ENCODE measurements around the gene CENPU. TPM values are rescaled to one million over a fixed set of nuclear protein-coding genes. Genes with fewer than 3 reads are reported as not detected.

Gene CENPU
- total and polyA plus RNA-seq, 10 of the 15 experiments (the other 5 are each of a cell fraction or from before 2014, with no cell fraction given): 26.6 to 90.8 (median 53.8) TPM

DNA sequence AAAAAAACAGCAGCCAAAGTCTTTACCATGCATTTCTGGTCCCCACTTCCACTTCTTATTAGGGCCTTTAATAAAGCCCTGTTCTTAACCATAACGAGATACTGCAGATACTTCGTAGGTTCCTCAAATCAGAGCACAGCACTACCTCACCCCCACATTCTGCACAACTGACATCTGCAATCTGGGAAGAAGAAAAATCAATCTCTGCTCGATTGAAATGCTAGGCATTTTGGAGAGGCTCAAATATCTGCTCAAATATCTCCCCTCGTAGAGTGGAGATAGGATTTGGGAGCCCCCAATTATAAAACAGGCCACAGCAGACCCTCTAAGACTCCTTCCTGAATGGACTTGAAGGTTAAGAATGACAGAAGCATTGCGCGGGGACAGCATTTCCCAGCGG is 40.3 kb upstream of the CENPU start (continued):
- TF ChIP-seq, protein P1, sequence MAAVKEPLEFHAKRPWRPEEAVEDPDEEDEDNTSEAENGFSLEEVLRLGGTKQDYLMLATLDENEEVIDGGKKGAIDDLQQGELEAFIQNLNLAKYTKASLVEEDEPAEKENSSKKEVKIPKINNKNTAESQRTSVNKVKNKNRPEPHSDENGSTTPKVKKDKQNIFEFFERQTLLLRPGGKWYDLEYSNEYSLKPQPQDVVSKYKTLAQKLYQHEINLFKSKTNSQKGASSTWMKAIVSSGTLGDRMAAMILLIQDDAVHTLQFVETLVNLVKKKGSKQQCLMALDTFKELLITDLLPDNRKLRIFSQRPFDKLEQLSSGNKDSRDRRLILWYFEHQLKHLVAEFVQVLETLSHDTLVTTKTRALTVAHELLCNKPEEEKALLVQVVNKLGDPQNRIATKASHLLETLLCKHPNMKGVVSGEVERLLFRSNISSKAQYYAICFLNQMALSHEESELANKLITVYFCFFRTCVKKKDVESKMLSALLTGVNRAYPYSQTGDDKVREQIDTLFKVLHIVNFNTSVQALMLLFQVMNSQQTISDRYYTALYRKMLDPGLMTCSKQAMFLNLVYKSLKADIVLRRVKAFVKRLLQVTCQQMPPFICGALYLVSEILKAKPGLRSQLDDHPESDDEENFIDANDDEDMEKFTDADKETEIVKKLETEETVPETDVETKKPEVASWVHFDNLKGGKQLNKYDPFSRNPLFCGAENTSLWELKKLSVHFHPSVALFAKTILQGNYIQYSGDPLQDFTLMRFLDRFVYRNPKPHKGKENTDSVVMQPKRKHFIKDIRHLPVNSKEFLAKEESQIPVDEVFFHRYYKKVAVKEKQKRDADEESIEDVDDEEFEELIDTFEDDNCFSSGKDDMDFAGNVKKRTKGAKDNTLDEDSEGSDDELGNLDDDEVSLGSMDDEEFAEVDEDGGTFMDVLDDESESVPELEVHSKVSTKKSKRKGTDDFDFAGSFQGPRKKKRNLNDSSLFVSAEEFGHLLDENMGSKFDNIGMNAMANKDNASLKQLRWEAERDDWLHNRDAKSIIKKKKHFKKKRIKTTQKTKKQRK (IDR thresholded peaks at IDR 0.05; ENCODE audit: low read depth, low read length): no peak
- TF ChIP-seq IRF4 (IDR thresholded peaks at IDR 0.05; ENCODE audit: low read depth, low read length) (no peak), NBN (IDR thresholded peaks at IDR 0.05) (no peak), RBBP5 (conservative IDR thresholded peaks at IDR 0.05) (no peak)

GRCh38 chr4:184771416-184771815 is 37.5 kb upstream of the CENPU start:
- DNase-seq (ENCODE audit: low read depth, low spot score) (no peak), ATAC-seq (no peak), FAIRE-seq (no peak)
- no peaks in the 10 kb centered on the region for H3K9me3 ChIP-seq (replicated peaks; ENCODE audit: control insufficient read depth, insufficient read depth, low read length)
- intact Hi-C loops (cut with micrococcal nuclease; ENCODE audit: unreplicated experiment) (no loop called here), in situ Hi-C loops (cut with MboI) (no loop called here)
- RAD21 ChIA-PET (ENCODE audit: unreplicated experiment): interaction anchor here (1.0 kb wide), 1 partner anchor 26 kb away, joined by 3 read pairs; no protein-coding TSS in a partner anchor
- no peak overlapping the region for H3K9ac ChIP-seq (ENCODE audit: control insufficient read depth, insufficient read depth, low read length)
- no peak overlapping the region for H3K4me3 ChIP-seq
- no peaks in the 10 kb centered on the region for H3K4me1 ChIP-seq (ENCODE audit: control insufficient read depth, insufficient read depth, low read length)
- no peaks in the 10 kb centered on the region for H3K79me2 ChIP-seq (ENCODE audit: control insufficient read depth, insufficient read depth, low read length)
- CTCF ChIA-PET: interaction anchor here (0.6 kb wide), 1 partner anchor 1030 kb away, joined by 3 read pairs; no protein-coding TSS in a partner anchor
- SMC1A ChIA-PET (ENCODE audit: uncharacterized antibody, unreplicated experiment): no interaction called here
- no peak overlapping the region for H3K4me2 ChIP-seq (ENCODE audit: control insufficient read depth, insufficient read depth)
- H3K27me3 ChIP-seq (replicated peaks in 1 of 2; ENCODE audit: control insufficient read depth in 2 of 2, insufficient read depth in 2 of 2, low read length in 1 of 2): no peaks in the 10 kb centered on the region
- no peak overlapping the region for H2AFZ ChIP-seq (ENCODE audit: control insufficient read depth, low read depth, low read length)
- peaks cover 16 to 27% of the 10 kb centered on the region in 2 experiments for H3K36me3 ChIP-seq (ENCODE audit: control insufficient read depth in 2 of 2, insufficient read depth in 2 of 2, low read length in 1 of 2)
- no TSS peak for BruUV-seq (replicated peaks)
- WGBS (ENCODE audit: insufficient coverage, insufficient replicate concordance, low lambda C conversion rate, missing lambda C conversion rate): 0% methylated on average over 1 of the region's 1 CpG
- no peak overlapping the region for H3K27ac ChIP-seq (ENCODE audit: control insufficient read depth, insufficient read depth)
- POLR2A ChIA-PET: no interaction called here
- H4K20me1 ChIP-seq (ENCODE audit: control insufficient read depth, insufficient read depth): no peaks in the 10 kb centered on the region
- no peak for TF ChIP-seq NKRF (conservative IDR thresholded peaks at IDR 0.05)
- TF ChIP-seq KDM1A (IDR thresholded peaks at IDR 0.05; ENCODE audit: borderline replicate concordance): no peak
- no peak for TF ChIP-seq SUPT20H (IDR thresholded peaks at IDR 0.05; ENCODE audit: borderline replicate concordance, control insufficient read depth, low read depth, low read length)
- TF ChIP-seq IKZF2 (IDR thresholded peaks at IDR 0.05): no peak
- no peak for TF ChIP-seq BRCA1 (IDR thresholded peaks at IDR 0.05; ENCODE audit: low read depth, low read length)
- no peak for TF ChIP-seq JUNB (IDR thresholded peaks at IDR 0.05)
- no peak for TF ChIP-seq FOS (IDR thresholded peaks at IDR 0.05; ENCODE audit: borderline replicate concordance, extremely low read depth, insufficient read length)
- TF ChIP-seq NBN (IDR thresholded peaks at IDR 0.05): no peak
- no peak for TF ChIP-seq GABPA (IDR thresholded peaks at IDR 0.05; ENCODE audit: low read depth)
- TF ChIP-seq JUND (IDR thresholded peaks at IDR 0.05; ENCODE audit: low read depth, low read length): no peak
- TF ChIP-seq, protein P2, sequence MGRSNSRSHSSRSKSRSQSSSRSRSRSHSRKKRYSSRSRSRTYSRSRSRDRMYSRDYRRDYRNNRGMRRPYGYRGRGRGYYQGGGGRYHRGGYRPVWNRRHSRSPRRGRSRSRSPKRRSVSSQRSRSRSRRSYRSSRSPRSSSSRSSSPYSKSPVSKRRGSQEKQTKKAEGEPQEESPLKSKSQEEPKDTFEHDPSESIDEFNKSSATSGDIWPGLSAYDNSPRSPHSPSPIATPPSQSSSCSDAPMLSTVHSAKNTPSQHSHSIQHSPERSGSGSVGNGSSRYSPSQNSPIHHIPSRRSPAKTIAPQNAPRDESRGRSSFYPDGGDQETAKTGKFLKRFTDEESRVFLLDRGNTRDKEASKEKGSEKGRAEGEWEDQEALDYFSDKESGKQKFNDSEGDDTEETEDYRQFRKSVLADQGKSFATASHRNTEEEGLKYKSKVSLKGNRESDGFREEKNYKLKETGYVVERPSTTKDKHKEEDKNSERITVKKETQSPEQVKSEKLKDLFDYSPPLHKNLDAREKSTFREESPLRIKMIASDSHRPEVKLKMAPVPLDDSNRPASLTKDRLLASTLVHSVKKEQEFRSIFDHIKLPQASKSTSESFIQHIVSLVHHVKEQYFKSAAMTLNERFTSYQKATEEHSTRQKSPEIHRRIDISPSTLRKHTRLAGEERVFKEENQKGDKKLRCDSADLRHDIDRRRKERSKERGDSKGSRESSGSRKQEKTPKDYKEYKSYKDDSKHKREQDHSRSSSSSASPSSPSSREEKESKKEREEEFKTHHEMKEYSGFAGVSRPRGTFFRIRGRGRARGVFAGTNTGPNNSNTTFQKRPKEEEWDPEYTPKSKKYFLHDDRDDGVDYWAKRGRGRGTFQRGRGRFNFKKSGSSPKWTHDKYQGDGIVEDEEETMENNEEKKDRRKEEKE (IDR thresholded peaks at IDR 0.05): no peak
- no peak for TF ChIP-seq FOXK2 (IDR thresholded peaks at IDR 0.05)
- TF ChIP-seq YBX1 (IDR thresholded peaks at IDR 0.05): no peak
